HEK293 (cell line): ENCODE measurements around the gene EYS.

Experiments
- CTCF ChIP-seq: fragments of 450-650 bp; formaldehyde crosslinking; IDR thresholded peaks from 2 replicates; pipeline ENCODE4 v1.5.1; 2016; ENCODE audit warnings: missing biosample characterization, missing genetic modification characterization
- ZNF510 ChIP-seq: fragments of 450-650 bp; formaldehyde crosslinking; IDR thresholded peaks from 2 replicates; pipeline ENCODE4 v1.5.1; 2018; ENCODE audit warnings: mild to moderate bottlenecking, missing genetic modification characterization, missing biosample characterization; ENCODE audit not compliant: insufficient replicate concordance
- ZNF600 ChIP-seq: fragments of 450-650 bp; formaldehyde crosslinking; IDR thresholded peaks from 2 replicates; pipeline ENCODE4 v1.5.1; 2016; ENCODE audit warnings: missing biosample characterization, missing genetic modification characterization

GRCh38 chr6:64479134-64479533 lies 1227.9 kb downstream of the EYS start:
- TF ChIP-seq ZNF510 = no peak
- TF ChIP-seq ZNF600 (tag by site-specific recombination) = no peak
- no peak for TF ChIP-seq CTCF
